SK-N-SH (cell line): ENCODE results near the gene PBLD.

Experiments used
- CTCF ChIP-seq: fragments of 200-600 bp; sonication (generic); IDR thresholded peaks from 2 replicates; pipeline ENCODE4 v1.6.1; 2017; ENCODE audit warnings: antibody characterized with exemption, mild to moderate bottlenecking, moderate library complexity
- EP300 ChIP-seq, 2 experiments: IDR thresholded peaks; 2 replicates each; pipeline versions ENCODE4 v1.4.0 to v1.6.1; 2012; ENCODE audit warnings: borderline replicate concordance in 1 of 2, low read depth in 1 of 2, low read length in 1 of 2
- POLR2AphosphoS5 ChIP-seq: IDR thresholded peaks from 2 replicates; pipeline ENCODE4 v1.6.1; 2012; ENCODE audit warnings: low read depth, low read length
- TAF1 ChIP-seq: IDR thresholded peaks from 2 replicates; pipeline ENCODE4 v1.6.1; 2012; ENCODE audit warnings: low read depth, mild to moderate bottlenecking, low read length, moderate library complexity, borderline replicate concordance
- USF2 ChIP-seq: fragments of 150-350 bp; IDR thresholded peaks from 2 replicates; pipeline ENCODE4 v1.6.1; 2017; ENCODE audit warnings: antibody characterized with exemption, low read length, low read depth, borderline replicate concordance

- TF ChIP-seq USF2 (no peak), CTCF (no peak), TAF1 (no peak), EP300 (IDR thresholded peaks at IDR 0.05; ENCODE audit: borderline replicate concordance in 1 of 2, low read depth in 1 of 2, low read length in 1 of 2) (no peak), POLR2AphosphoS5 (no peak)
Observed at GRCh38 chr10:68329506-68329861, 3.2 kb downstream of the PBLD start.
